OCI-M1 (cell line): ENCODE measurements around the gene DPP10.
A peak's percentile ranks its signal among the peaks of the same experiment; 100 is the strongest.
"Not testable (repeated sequence)": the region's sequence is repeated elsewhere in the genome, so short reads cannot be mapped to it uniquely, and the experiment has no call there.

Experiments used
- DNase-seq: peaks from one replicate; lab custom pipeline; 2025; lab: John Stamatoyannopoulos, UW

Gene DPP10

DNA sequence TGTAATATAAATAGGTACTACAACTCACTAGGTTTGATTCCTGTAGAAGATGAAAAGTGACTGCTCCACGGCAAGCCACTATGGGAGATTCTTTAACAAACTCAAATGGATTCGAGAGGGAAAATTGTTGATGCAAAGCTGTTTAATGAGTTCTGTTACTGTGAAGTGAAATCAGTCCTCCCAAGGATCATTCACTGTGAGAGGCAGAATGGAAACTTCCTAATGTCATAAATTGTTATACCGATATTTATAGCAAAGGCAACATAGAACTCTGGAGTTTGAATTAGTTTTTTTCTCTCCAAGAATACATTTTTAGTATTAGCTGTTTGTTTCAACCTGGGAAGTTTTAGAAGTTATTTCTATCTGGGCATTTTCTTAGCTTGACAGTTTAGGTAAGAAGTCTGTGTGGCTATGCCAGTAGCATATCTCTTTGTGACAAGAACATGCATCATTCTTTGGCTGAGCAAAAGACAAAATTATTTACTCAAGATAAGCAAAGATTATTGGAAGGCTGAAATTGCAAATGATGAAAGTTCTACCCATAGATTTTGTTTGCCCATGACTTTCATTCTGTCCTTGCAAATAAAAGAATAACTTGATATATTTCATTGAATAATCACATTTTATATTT, 979.7 kb downstream of the DPP10 start:
- no peak for DNase-seq

- DNase-seq: no peak
Observed at GRCh38 chr2:115427436-115427835, 985.0 kb downstream of the DPP10 start.

DNA sequence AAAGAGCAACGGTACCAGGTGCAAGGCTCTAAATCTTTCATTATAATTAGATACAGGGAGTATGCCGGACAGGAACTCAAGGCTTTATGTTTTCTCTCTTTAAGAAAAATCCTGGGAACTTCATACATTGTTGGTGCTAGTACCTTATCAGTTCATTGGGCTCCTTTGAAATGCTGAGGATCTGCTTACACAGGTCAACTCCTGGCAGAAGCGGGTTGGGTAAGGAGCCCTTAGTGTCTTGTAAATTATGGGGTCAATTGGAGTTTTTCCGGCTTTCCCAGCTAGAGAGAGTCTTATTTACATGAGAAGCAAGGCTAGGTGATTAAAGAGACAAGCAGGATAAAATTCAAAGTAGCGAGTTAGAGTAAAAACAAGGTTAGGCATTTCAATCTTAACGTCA, 998.3 kb downstream of the DPP10 start:
- DNase-seq: not testable (repeated sequence)

- peak; percentile 41 for DNase-seq
Observed at GRCh38 chr2:115443539-115444185, 1001.2 kb downstream of the DPP10 start.

DNA sequence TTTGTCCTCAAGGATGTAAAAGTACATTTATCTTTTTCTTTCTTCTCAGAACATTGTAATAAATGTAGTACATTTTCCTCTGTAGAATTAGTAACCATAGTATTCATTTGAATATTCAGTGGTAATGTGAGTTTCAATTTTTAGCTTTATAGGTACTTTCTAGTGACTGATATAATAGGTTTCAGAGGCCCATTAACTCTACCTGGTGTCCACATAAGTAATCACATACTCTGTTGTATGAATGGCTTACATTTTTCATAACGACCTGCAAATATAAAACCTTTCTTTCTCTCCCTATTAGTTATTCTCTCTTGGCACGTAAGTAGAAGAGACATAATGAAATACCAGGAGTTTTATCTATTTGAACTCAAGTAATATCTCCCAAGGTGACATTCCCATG, 1017.6 kb downstream of the DPP10 start:
- DNase-seq: no peak

GRCh38 chr2:115480741-115481140, 1038.3 kb downstream of the DPP10 start:
- DNase-seq: no peak

GRCh38 chr2:115481842-115482241, 1039.4 kb downstream of the DPP10 start:
- DNase-seq: no peak

- DNase-seq: no peak
Observed at GRCh38 chr2:115483666-115484065, 1041.2 kb downstream of the DPP10 start.

DNA sequence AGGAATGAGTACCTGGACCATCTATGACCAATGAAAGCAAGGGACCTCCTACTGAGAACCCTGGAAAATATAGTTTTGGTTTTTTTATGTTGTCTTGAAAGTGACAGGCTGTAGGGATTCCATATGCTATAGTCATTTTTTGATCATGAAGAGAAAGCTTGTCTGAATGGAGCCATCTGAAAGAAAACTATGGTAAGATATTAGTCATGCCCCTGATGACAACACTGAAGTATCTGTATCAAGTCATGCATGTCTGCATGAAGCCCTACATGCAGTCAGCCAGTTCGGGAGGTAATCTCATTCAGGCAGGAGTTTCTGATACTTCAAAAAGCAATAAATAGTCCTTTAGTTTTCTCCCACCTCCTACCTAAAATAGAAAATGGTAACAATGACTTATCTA, 1042.0 kb downstream of the DPP10 start:
- no peak for DNase-seq

DNA sequence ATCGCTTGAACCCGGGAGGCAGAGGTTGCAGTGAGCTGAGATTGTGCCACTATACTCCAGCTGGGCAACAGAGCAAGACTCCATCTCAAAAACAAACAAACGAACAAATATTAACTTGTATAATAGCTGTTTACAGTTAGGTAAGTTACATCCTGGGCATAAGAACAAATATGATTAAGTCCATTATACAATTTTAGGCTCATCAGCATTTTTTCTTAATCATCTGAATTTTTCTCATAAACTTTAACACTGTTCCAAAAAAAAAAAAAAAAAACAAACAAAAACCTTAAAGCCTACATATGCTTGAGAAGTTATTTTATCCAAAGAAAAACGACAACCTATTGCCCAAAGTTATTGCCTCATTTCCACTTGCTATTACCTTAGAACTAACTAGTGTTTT, 1042.5 kb downstream of the DPP10 start:
- no peak for DNase-seq

- DNase-seq: no peak
Observed at GRCh38 chr2:115491186-115491793, 1048.8 kb downstream of the DPP10 start.

- DNase-seq: no peak
Observed at GRCh38 chr2:115505331-115505730, 1062.9 kb downstream of the DPP10 start.

- no peak for DNase-seq
Observed at GRCh38 chr2:115520727-115521126, 1078.3 kb downstream of the DPP10 start.

GRCh38 chr2:115524452-115524851, 1082.0 kb downstream of the DPP10 start:
- DNase-seq: no peak

- peak; percentile 34 for DNase-seq
Observed at GRCh38 chr2:115529627-115530026, 1087.2 kb downstream of the DPP10 start.

DNA sequence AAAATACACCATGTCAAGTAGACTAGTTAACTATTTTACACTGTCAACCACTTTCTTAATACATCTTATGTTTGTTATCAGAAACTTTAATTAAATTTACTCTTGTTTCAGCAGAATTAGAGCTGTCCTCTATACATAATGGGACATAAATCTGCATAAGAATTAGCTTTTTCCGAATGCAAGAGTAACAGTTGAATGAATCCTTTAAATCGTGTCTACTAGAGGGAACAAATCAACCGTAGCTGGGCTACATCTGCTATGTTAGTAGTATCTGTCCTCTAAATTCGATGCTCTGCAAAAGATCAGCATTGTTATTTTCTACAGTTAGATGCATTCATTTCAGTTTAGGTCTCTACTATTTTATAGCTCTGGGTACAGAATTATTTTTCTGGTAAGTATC, 1090.6 kb downstream of the DPP10 start:
- no peak for DNase-seq

- DNase-seq: no peak
Observed at GRCh38 chr2:115541814-115542213, 1099.4 kb downstream of the DPP10 start.

DNA sequence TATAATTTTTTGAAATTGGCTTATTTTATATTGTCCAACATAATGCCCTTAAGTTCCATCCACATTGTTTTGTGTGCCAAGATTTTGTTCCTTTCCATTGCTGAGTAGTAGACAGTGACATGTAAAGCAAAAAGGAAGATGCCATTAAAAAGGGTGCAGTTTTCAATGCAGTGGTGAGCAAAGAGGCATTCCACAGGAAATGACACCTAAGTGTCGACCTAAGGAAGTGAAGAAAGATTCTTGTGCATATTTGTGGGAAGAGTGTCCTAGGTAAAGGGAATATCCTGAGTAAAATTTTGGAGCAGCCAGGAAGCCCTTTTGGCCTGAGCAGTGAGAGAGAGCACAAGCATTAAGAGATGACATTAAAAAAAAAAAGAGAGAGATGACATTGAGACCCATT, 1099.9 kb downstream of the DPP10 start:
- no peak for DNase-seq

- DNase-seq: no peak
Observed at GRCh38 chr2:115543024-115543423, 1100.6 kb downstream of the DPP10 start.

DNA sequence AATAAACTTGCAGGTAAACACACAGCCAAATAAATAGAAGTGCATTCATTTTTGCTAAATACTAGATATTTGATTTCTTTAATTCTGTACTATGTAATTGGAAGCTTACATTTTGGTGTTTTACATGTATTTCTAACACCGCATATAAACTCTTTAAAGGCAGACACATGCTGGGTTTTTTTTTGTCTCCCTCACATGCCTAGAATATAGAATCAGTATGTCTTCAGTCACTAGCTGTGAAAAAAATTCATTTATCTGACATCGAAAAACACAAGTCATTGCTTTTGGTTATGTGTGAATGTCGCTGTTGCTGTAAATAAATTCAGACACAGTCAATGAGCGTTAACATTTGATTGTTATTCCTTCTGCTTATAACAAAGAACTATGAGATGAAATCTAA, 1101.0 kb downstream of the DPP10 start:
- no peak for DNase-seq

GRCh38 chr2:115549611-115550130, 1107.2 kb downstream of the DPP10 start:
- no peak for DNase-seq

DNA sequence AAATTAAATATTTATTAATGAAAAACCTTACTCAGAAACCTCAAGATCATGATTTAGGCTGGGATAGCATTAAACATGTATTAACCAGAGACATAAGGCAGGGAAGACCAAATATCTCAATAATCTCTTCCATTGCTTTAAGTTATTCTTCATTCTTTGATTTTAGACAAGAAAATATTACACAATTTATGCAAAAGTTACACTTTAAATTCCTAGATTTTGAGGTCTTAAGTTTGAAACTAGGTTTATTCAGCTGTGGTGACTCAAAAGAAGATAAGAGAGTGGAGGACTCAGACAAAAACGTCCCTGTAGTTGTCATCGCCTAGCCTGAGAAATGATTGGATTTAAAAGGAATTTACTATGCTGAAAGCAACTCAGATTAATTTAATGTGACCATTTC, 1110.3 kb downstream of the DPP10 start:
- no peak for DNase-seq

GRCh38 chr2:115554153-115554552, 1111.7 kb downstream of the DPP10 start:
- no peak for DNase-seq
